Upper lobe of left lung (tissue), 6 donors: Measurements from ENCODE around the gene TMEM209. TPM values are rescaled to one million over a fixed set of nuclear protein-coding genes. Genes with fewer than 3 reads are reported as not detected.

Source experiments
- ATAC-seq, 2 donors: fragments of 200-7000 bp; cut with Tn5 transposase; one replicate each; pipeline ENCODE4 v1.9.1; 2022; ENCODE audit warnings: mild to moderate bottlenecking in 2 of 2, moderate library complexity in 2 of 2; ENCODE audit not compliant: low FRiP score in 2 of 2
- DNase-seq, 2 donors: peaks; one replicate each; pipeline ENCODE4 v3.0.0-alpha.2; 2019 to 2020
- H3K27ac ChIP-seq, 4 donors: fragments of 200-600 bp; sonication (generic); one replicate each; pipeline ENCODE4 v1.5.1; 2016 to 2019
- H3K27me3 ChIP-seq, 4 donors: fragments of 200-600 bp; sonication (generic); one replicate each; pipeline ENCODE4 v1.5.1; 2017 to 2019
- H3K36me3 ChIP-seq, 4 donors: fragments of 200-600 bp; sonication (generic); one replicate each; pipeline ENCODE4 v1.5.1; 2016 to 2019
- H3K4me1 ChIP-seq, 4 donors: fragments of 200-600 bp; sonication (generic); one replicate each; pipeline ENCODE4 v1.5.1; 2018 to 2019
- H3K4me3 ChIP-seq, 4 donors: fragments of 200-600 bp; sonication (generic); one replicate each; pipeline ENCODE4 v1.5.1; 2017 to 2019; ENCODE audit warnings: mild to moderate bottlenecking in 2 of 4, moderate library complexity in 1 of 4
- H3K9me3 ChIP-seq, 4 donors: fragments of 200-600 bp; sonication (generic); one replicate each; pipeline ENCODE4 v1.5.1; 2018 to 2019
- CTCF ChIP-seq, 6 experiments: fragments of 450-650 bp in 4 of 6; fragments of 200-600 bp in 2 of 6; sonication (generic) in 2 of 6; IDR thresholded peaks; one replicate each; pipeline ENCODE4 v1.5.1; 2016 to 2019; ENCODE audit warnings: antibody characterized with exemption in 6 of 6
- EP300 ChIP-seq, 4 donors: sonication (generic); formaldehyde crosslinking; IDR thresholded peaks; one replicate each; pipeline ENCODE4 v1.5.1; 2017; ENCODE audit warnings: antibody characterized with exemption in 4 of 4, control low read depth in 2 of 4
- POLR2A ChIP-seq, 4 donors: fragments of 450-650 bp; IDR thresholded peaks; one replicate each; pipeline ENCODE4 v1.5.1; 2016 to 2017; ENCODE audit warnings: antibody characterized with exemption in 4 of 4, mild to moderate bottlenecking in 2 of 4
- POLR2AphosphoS5 ChIP-seq, 2 donors: sonication (generic); formaldehyde crosslinking; IDR thresholded peaks; one replicate each; pipeline ENCODE4 v1.5.1; 2017; ENCODE audit warnings: antibody characterized with exemption in 2 of 2
- WGBS, 2 donors: methylation state at CpG; one replicate each; pipeline ENCODE4 v1.1.5; 2017 to 2018; 5-methylcytosine and 5-hydroxymethylcytosine counted together
- total RNA-seq, 6 donors: library from RNA; depleted of rRNA in 4 of 6; stranded (reverse); fragments of >200 nt in 4 of 6; gene quantifications; one replicate each; pipeline versions ENCODE4 v1.1.0 to v1.2.1, GENCODE V29; 2016 to 2021
- donor health status: DM: no; HTN: no; CAD: no; lungs with moderate emphysema.
- donor health status: DM: no; HTN: yes; CAD: no; lungs with severe emphysema.

Gene TMEM209
- total RNA-seq, 6 donors from 2014 or later: 6.2 to 23.3 (median 14.7) TPM

GRCh38 chr7:130118801-130119200 lies 86.4 kb downstream of the TMEM209 start:
- TF ChIP-seq POLR2A (IDR thresholded peaks at IDR 0.05) (no peak), POLR2AphosphoS5 (IDR thresholded peaks at IDR 0.05) (no peak), EP300 (IDR thresholded peaks at IDR 0.05) (no peak), CTCF (IDR thresholded peaks at IDR 0.05) (no peak)
- ATAC-seq: no peak
- H3K4me3 ChIP-seq: no peak overlapping the region
- no peaks in the 10 kb centered on the region for H3K9me3 ChIP-seq
- DNase-seq: no peak
- H3K27ac ChIP-seq: no peak overlapping the region
- WGBS, 2 donors: 98% methylated on average over 4 of the region's 4 CpGs
- H3K4me1 ChIP-seq: no peaks in the 10 kb centered on the region
- peaks cover 11 to 41% (median 29%) of the 10 kb centered on the region in 4 donors for H3K36me3 ChIP-seq
- no peaks in the 10 kb centered on the region for H3K27me3 ChIP-seq

GRCh38 chr7:130118294-130118693 lies 86.9 kb downstream of the TMEM209 start:
- 80 to 84% methylated on average over 5 of the region's 5 CpGs for WGBS, 2 donors
- Histone ChIP-seq H3K27ac (no peak overlapping the region), H3K36me3 (peaks cover 11 to 36% (median 27%) of the 10 kb centered on the region in 4 donors), H3K27me3 (no peaks in the 10 kb centered on the region), H3K4me3 (no peak overlapping the region), H3K4me1 (no peaks in the 10 kb centered on the region), H3K9me3 (no peaks in the 10 kb centered on the region)
- TF ChIP-seq EP300 (IDR thresholded peaks at IDR 0.05): no peak
- TF ChIP-seq POLR2A (IDR thresholded peaks at IDR 0.05): no peak
- no peak for TF ChIP-seq CTCF (IDR thresholded peaks at IDR 0.05)
- no peak for TF ChIP-seq POLR2AphosphoS5 (IDR thresholded peaks at IDR 0.05)
- ATAC-seq (no peak), DNase-seq (no peak)

GRCh38 chr7:130114776-130115175 lies 90.4 kb downstream of the TMEM209 start:
- H3K36me3 ChIP-seq: peaks cover 0 to 5% (median under 1%) of the 10 kb centered on the region in 4 donors
- 91 to 93% methylated on average over 2 of the region's 2 CpGs for WGBS, 2 donors
- H3K27me3 ChIP-seq: no peaks in the 10 kb centered on the region
- no peak overlapping the region for H3K27ac ChIP-seq
- H3K4me3 ChIP-seq: no peak overlapping the region
- H3K4me1 ChIP-seq: no peaks in the 10 kb centered on the region
- ATAC-seq (no peak), DNase-seq (no peak)
- no peaks in the 10 kb centered on the region for H3K9me3 ChIP-seq
- TF ChIP-seq CTCF (IDR thresholded peaks at IDR 0.05) (no peak), POLR2A (IDR thresholded peaks at IDR 0.05) (no peak), EP300 (IDR thresholded peaks at IDR 0.05) (no peak), POLR2AphosphoS5 (IDR thresholded peaks at IDR 0.05) (no peak)

Other genes starting within 250 kb of the TMEM209 start
- gene ZC3HC1, start 154.0 kb downstream of the TMEM209 start, total RNA-seq: 10 to 100 TPM in 3 of 6 donors, 1 to 10 TPM in 3; 6.4 to 15.1 (median 10.6) TPM
- gene KLHDC10, start 134.9 kb downstream of the TMEM209 start, total RNA-seq: 10 to 100 TPM in 5 of 6 donors, 1 to 10 TPM in 1; 8.8 to 33.9 (median 25.3) TPM
- not detected for gene SSMEM1, start 2.5 kb upstream of the TMEM209 start, total RNA-seq
- gene CPA2, start 61.5 kb upstream of the TMEM209 start, total RNA-seq: 1 to 10 TPM in 2 of 6 donors, not detected in 4; 1.1 to 2.8 TPM
- under 1 TPM in 2 of 6 donors, not detected in 4; 0.20 to 0.34 TPM for gene CPA4, start 87.8 kb upstream of the TMEM209 start, total RNA-seq
- gene CPA5, start 139.4 kb upstream of the TMEM209 start, total RNA-seq: not detected
- gene CPA1, start 175.1 kb upstream of the TMEM209 start, total RNA-seq: 10 to 100 TPM in 2 of 6 donors, not detected in 4; 12.6 to 21.8 TPM
- gene CEP41, start 235.6 kb upstream of the TMEM209 start, total RNA-seq: 10 to 100 TPM in 1 of 6 donors, 1 to 10 TPM in 5; 4.3 to 11.5 (median 7.2) TPM